HPDE6-E6E7 (cell line): ENCODE measurements around the gene PMM2.
A peak's percentile ranks its signal among the peaks of the same experiment; 100 is the strongest.
"Not testable (repeated sequence)": the region's sequence is repeated elsewhere in the genome, so short reads cannot be mapped to it uniquely, and the experiment has no call there.

Experiments
- DNase-seq: peaks from one replicate; pipeline ENCODE4 v3.0.0; 2011; ENCODE audit warnings: missing footprints; ENCODE audit errors: extremely low spot score

Gene PMM2

GRCh38 chr16:8797364-8798173 lies at the start of gene PMM2, which contains the start of gene TMEM186:
PMM2 (plus strand) TSS chr16:8797839; CDS start chr16:8797883, 44 bp downstream.
TMEM186 (minus strand) TSS chr16:8797639; CDS start chr16:8797614, 25 bp downstream.
- DNase-seq: peak; percentile 99

- not testable (repeated sequence) for DNase-seq
Observed at GRCh38 chr16:8748944-8749343, 48.7 kb upstream of the PMM2 start.

- DNase-seq: peak; percentile 60
Observed at GRCh38 chr16:8751481-8752311, 45.9 kb upstream of the PMM2 start.

GRCh38 chr16:8752706-8753105 lies 44.9 kb upstream of the PMM2 start:
- DNase-seq: no peak

GRCh38 chr16:8753416-8754054 lies 44.1 kb upstream of the PMM2 start:
- DNase-seq: no peak

- no peak for DNase-seq
Observed at GRCh38 chr16:8756755-8757154, 40.9 kb upstream of the PMM2 start.

- DNase-seq: no peak
Observed at GRCh38 chr16:8758022-8758421, 39.6 kb upstream of the PMM2 start.

GRCh38 chr16:8760021-8760420 lies 37.6 kb upstream of the PMM2 start:
- DNase-seq: no peak

- DNase-seq: no peak
Observed at GRCh38 chr16:8761078-8761477, 36.6 kb upstream of the PMM2 start.

GRCh38 chr16:8762254-8762653 lies 35.4 kb upstream of the PMM2 start:
- no peak for DNase-seq

GRCh38 chr16:8763083-8763482 lies 34.6 kb upstream of the PMM2 start:
- no peak for DNase-seq

GRCh38 chr16:8763899-8764298 lies 33.7 kb upstream of the PMM2 start:
- no peak for DNase-seq

- DNase-seq: no peak
Observed at GRCh38 chr16:8764525-8765250, 33.0 kb upstream of the PMM2 start.

GRCh38 chr16:8767176-8767575 lies 30.5 kb upstream of the PMM2 start:
- DNase-seq: no peak

- DNase-seq: no peak
Observed at GRCh38 chr16:8768283-8768682, 29.4 kb upstream of the PMM2 start.

- no peak for DNase-seq
Observed at GRCh38 chr16:8768692-8769091, 28.9 kb upstream of the PMM2 start.

- DNase-seq: no peak
Observed at GRCh38 chr16:8773537-8773936, 24.1 kb upstream of the PMM2 start.

GRCh38 chr16:8774208-8774607 lies 23.4 kb upstream of the PMM2 start:
- DNase-seq: no peak

GRCh38 chr16:8775359-8775758 lies 22.3 kb upstream of the PMM2 start:
- DNase-seq: no peak

GRCh38 chr16:8776129-8776584 lies 21.5 kb upstream of the PMM2 start:
- DNase-seq: peak; percentile 90

GRCh38 chr16:8777217-8777616 lies 20.4 kb upstream of the PMM2 start:
- no peak for DNase-seq

- DNase-seq: no peak
Observed at GRCh38 chr16:8781797-8782196, 15.8 kb upstream of the PMM2 start.
